Fibroblast of lung (primary cell): ENCODE measurements around the gene PLCL1. TPM values are rescaled to one million over a fixed set of nuclear protein-coding genes. Genes with fewer than 3 reads are reported as not detected.
"Not testable (repeated sequence)": the region's sequence is repeated elsewhere in the genome, so short reads cannot be mapped to it uniquely, and the experiment has no call there.

ENCODE experiments used
- DNase-seq, 2 donors: peaks; one replicate each; pipeline versions ENCODE4 v3.0.0 to v3.0.0-alpha.2; 2010; ENCODE audit warnings: low read depth in 2 of 2
- H2AFZ ChIP-seq: 2 replicates; pipeline ENCODE4 v1.5.1; 2012; ENCODE audit warnings: low read length, control low read depth, inconsistent platforms
- H3K27ac ChIP-seq: 2 replicates; pipeline ENCODE4 v1.5.1; 2011; ENCODE audit warnings: low read length, control low read depth; ENCODE audit not compliant: insufficient read depth
- H3K27me3 ChIP-seq: 2 replicates; pipeline ENCODE4 v1.5.1; 2011; ENCODE audit warnings: mild to moderate bottlenecking, low read length; ENCODE audit not compliant: control insufficient read depth, insufficient read depth
- H3K36me3 ChIP-seq: 2 replicates; pipeline ENCODE4 v1.5.1; 2011; ENCODE audit warnings: low read length; ENCODE audit not compliant: control insufficient read depth, insufficient read depth
- H3K4me1 ChIP-seq: 2 replicates; pipeline ENCODE4 v1.5.1; 2011; ENCODE audit warnings: low read length; ENCODE audit not compliant: control insufficient read depth, insufficient read depth; ENCODE audit errors: extremely low read depth
- H3K4me2 ChIP-seq: 2 replicates; pipeline ENCODE4 v1.5.1; 2011; ENCODE audit warnings: low read length, control low read depth; ENCODE audit not compliant: insufficient read depth; ENCODE audit errors: extremely low read depth
- H3K4me3 ChIP-seq, 4 experiments: fragments of 200-600 bp in 1 of 4; sonication (generic) in 1 of 4; replicated peaks in 1 of 4; 2 replicates each; pipeline ENCODE4 v1.5.1; 2011 to 2016; ENCODE audit warnings: low read length in 4 of 4, low read depth in 3 of 4, mild to moderate bottlenecking in 3 of 4, control low read depth in 2 of 4, inconsistent platforms in 1 of 4, mixed read lengths in 1 of 4; ENCODE audit not compliant: insufficient read depth in 1 of 4; ENCODE audit errors: control extremely low read depth in 1 of 4
- H3K79me2 ChIP-seq: 2 replicates; pipeline ENCODE4 v1.5.1; 2012; ENCODE audit warnings: mild to moderate bottlenecking, low read length, inconsistent platforms; ENCODE audit not compliant: control insufficient read depth, insufficient read depth
- H3K9ac ChIP-seq: 2 replicates; pipeline ENCODE4 v1.5.1; 2011; ENCODE audit warnings: mild to moderate bottlenecking, low read length, control low read depth; ENCODE audit not compliant: insufficient read depth
- H3K9me3 ChIP-seq: 2 replicates; pipeline ENCODE4 v1.5.1; 2012; ENCODE audit warnings: low read depth, low read length; ENCODE audit not compliant: control insufficient read depth, insufficient read depth
- H4K20me1 ChIP-seq: 2 replicates; pipeline ENCODE4 v1.5.1; 2011; ENCODE audit warnings: low read length; ENCODE audit not compliant: control insufficient read depth, insufficient read depth; ENCODE audit errors: extremely low read depth
- EZH2 ChIP-seq: IDR thresholded peaks from 2 replicates; pipeline ENCODE4 v1.5.1; 2012; ENCODE audit warnings: low read length, control low read depth, mild to moderate bottlenecking; ENCODE audit errors: missing control alignments
- polyA plus RNA-seq, 2 donors: library from polyadenylated mRNA; depleted of rRNA in 1 of 2; stranded (reverse) in 1 of 2; unstranded in 1 of 2; fragments of >200 nt; gene quantifications; 2 replicates each; pipeline ENCODE4 v1.2.1, GENCODE V29; 2011 to 2012; ENCODE audit warnings: missing spikeins in 1 of 2
- total RNA-seq: library from RNA; depleted of rRNA; stranded (reverse); fragments of >200 nt; gene quantifications from 2 replicates; pipeline ENCODE4 v1.2.1, GENCODE V29; 2014
- TF ChIP-seq, protein P1 (sequence below), 2 donors: IDR thresholded peaks in 1 of 2; conservative IDR thresholded peaks in 1 of 2; 1 replicate in 1 of 2; 2 replicates in 1 of 2; pipeline ENCODE4 v1.5.1; 2011 to 2012; ENCODE audit warnings: low read length in 2 of 2, control low read depth in 1 of 2, inconsistent platforms in 1 of 2, low read depth in 1 of 2, mild to moderate bottlenecking in 1 of 2

Gene PLCL1
- total and polyA plus RNA-seq, 2 donors (not counting 1 experiment from before 2014, with no cell fraction given): 0.48 to 0.83 TPM

DNA sequence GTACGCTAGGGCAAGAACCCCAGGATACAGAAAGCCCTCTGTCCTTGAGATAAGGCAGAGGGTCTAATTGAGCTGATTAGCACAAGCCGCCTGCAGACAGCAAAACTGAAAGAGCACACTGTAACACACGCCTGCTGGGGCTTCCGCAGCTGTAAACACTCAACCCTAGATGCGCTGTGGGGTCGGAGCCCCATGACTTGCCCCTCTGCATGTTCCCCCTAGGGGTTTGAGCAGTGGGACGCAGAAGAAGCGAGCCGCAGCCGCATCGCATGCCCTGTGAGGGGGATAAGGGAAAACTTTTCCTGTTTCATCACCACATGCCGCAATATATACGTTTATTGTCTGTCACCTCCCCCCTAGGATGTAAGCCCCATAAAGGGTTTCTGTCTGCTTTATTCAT, 384.6 kb downstream of the PLCL1 start:
- DNase-seq: no peak
- TF ChIP-seq, protein P1, sequence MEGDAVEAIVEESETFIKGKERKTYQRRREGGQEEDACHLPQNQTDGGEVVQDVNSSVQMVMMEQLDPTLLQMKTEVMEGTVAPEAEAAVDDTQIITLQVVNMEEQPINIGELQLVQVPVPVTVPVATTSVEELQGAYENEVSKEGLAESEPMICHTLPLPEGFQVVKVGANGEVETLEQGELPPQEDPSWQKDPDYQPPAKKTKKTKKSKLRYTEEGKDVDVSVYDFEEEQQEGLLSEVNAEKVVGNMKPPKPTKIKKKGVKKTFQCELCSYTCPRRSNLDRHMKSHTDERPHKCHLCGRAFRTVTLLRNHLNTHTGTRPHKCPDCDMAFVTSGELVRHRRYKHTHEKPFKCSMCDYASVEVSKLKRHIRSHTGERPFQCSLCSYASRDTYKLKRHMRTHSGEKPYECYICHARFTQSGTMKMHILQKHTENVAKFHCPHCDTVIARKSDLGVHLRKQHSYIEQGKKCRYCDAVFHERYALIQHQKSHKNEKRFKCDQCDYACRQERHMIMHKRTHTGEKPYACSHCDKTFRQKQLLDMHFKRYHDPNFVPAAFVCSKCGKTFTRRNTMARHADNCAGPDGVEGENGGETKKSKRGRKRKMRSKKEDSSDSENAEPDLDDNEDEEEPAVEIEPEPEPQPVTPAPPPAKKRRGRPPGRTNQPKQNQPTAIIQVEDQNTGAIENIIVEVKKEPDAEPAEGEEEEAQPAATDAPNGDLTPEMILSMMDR (conservative IDR thresholded peaks at IDR 0.05 in 1 of 2, IDR thresholded peaks at IDR 0.05 in 1 of 2; ENCODE audit: low read depth in 1 of 2, low read length in 2 of 2): no peak
- TF ChIP-seq EZH2: no peak
- H3K4me2 ChIP-seq: no peak overlapping the region
- no peak overlapping the region for H3K4me3 ChIP-seq
- H3K9ac ChIP-seq: no peak overlapping the region
- H3K79me2 ChIP-seq: no peaks in the 10 kb centered on the region
- H3K9me3 ChIP-seq: no peaks in the 10 kb centered on the region
- H4K20me1 ChIP-seq: no peaks in the 10 kb centered on the region
- no peaks in the 10 kb centered on the region for H3K4me1 ChIP-seq
- no peaks in the 10 kb centered on the region for H3K27me3 ChIP-seq
- H2AFZ ChIP-seq: no peak overlapping the region
- H3K36me3 ChIP-seq: no peaks in the 10 kb centered on the region
- no peak overlapping the region for H3K27ac ChIP-seq

DNA sequence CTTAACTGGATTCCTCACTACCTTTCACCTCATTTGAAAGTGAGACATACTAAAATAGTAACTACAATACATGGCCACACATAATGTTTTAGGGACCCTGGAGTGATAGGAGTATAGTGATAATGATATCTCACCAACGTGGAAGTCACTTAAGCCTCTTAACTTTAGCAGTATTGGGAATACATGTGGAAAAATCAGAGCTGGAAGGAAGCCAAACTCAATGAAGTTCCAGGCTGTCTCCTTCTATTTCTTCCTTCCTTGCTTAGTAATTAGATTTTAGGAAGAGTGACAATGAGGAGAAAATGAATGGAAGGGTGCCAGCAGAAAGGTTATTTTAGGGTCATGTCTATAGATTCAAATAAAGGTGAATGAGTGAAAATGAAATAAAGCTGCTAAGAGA, 387.3 kb downstream of the PLCL1 start:
- H3K9ac ChIP-seq: no peak overlapping the region
- H3K36me3 ChIP-seq: no peaks in the 10 kb centered on the region
- H3K4me3 ChIP-seq: no peak overlapping the region
- DNase-seq: no peak
- no peak overlapping the region for H3K4me2 ChIP-seq
- H4K20me1 ChIP-seq: no peaks in the 10 kb centered on the region
- H3K9me3 ChIP-seq: no peaks in the 10 kb centered on the region
- TF ChIP-seq, protein P1 (conservative IDR thresholded peaks at IDR 0.05 in 1 of 2, IDR thresholded peaks at IDR 0.05 in 1 of 2; ENCODE audit: low read depth in 1 of 2, low read length in 2 of 2): no peak
- no peak for TF ChIP-seq EZH2
- H3K27ac ChIP-seq: no peak overlapping the region
- H3K27me3 ChIP-seq: no peaks in the 10 kb centered on the region
- H2AFZ ChIP-seq: no peak overlapping the region
- no peaks in the 10 kb centered on the region for H3K4me1 ChIP-seq
- no peaks in the 10 kb centered on the region for H3K79me2 ChIP-seq

GRCh38 chr2:198196556-198196955, 392.2 kb downstream of the PLCL1 start:
- not testable (repeated sequence) for H3K27ac ChIP-seq, H3K27me3 ChIP-seq, H3K79me2 ChIP-seq, H3K4me1 ChIP-seq, H4K20me1 ChIP-seq, H3K36me3 ChIP-seq, DNase-seq, H3K9me3 ChIP-seq, H3K9ac ChIP-seq, H3K4me3 ChIP-seq, H3K4me2 ChIP-seq, H2AFZ ChIP-seq

Other genes starting within 250 kb of the PLCL1 start
- 6.9 and 10.2 TPM in 2 replicates for gene RFTN2, start 129.0 kb upstream of the PLCL1 start, total RNA-seq
- gene RFTN2, start 129.0 kb upstream of the PLCL1 start, polyA plus RNA-seq: 0.73 and 0.95 TPM in 2 replicates
- 3.3 TPM in 2 replicates for gene MARS2, start 99.2 kb upstream of the PLCL1 start, total RNA-seq
- 1.5 and 3.3 TPM in 2 replicates for gene MARS2, start 99.2 kb upstream of the PLCL1 start, polyA plus RNA-seq
- gene BOLL, start 19.3 kb upstream of the PLCL1 start, total RNA-seq: not detected in 2 replicates
- not detected in 2 replicates for gene BOLL, start 19.3 kb upstream of the PLCL1 start, polyA plus RNA-seq